ENCODE results near the gene GOLPH3. TPM values are rescaled to one million over a fixed set of nuclear protein-coding genes. Genes with fewer than 3 reads are reported as not detected.
"Not testable (repeated sequence)": the region's sequence is repeated elsewhere in the genome, so short reads cannot be mapped to it uniquely, and the experiment has no call there.

The GOLPH3 gene
- total RNA-seq, 2 experiments from 2014 or later: 68.0 to 72.6 TPM

- no peaks in the 10 kb centered on the region for H3K27me3 Mint-ChIP-seq
- H3K4me3 Mint-ChIP-seq: no peak overlapping the region
- H3K9me3 Mint-ChIP-seq: no peaks in the 10 kb centered on the region
- no peak overlapping the region for H3K27ac Mint-ChIP-seq
- peaks cover 6% of the 10 kb centered on the region for H3K4me1 Mint-ChIP-seq
- no peak for DNase-seq
- H3K36me3 Mint-ChIP-seq: no peaks in the 10 kb centered on the region
Observed at GRCh38 chr5:32088214-32088613, 85.9 kb downstream of the GOLPH3 start.

GRCh38 chr5:32087086-32088082, 86.7 kb downstream of the GOLPH3 start:
- no peak overlapping the region for H3K4me3 Mint-ChIP-seq
- no peaks in the 10 kb centered on the region for H3K27me3 Mint-ChIP-seq
- no peak overlapping the region for H3K27ac Mint-ChIP-seq
- DNase-seq: no peak
- H3K36me3 Mint-ChIP-seq: no peaks in the 10 kb centered on the region
- no peaks in the 10 kb centered on the region for H3K9me3 Mint-ChIP-seq
- H3K4me1 Mint-ChIP-seq: peaks cover 2% of the 10 kb centered on the region

GRCh38 chr5:32083981-32084430, 90.1 kb downstream of the GOLPH3 start:
- Mint-ChIP-seq H3K4me1 (peaks cover 2% of the 10 kb centered on the region), H3K36me3 (no peaks in the 10 kb centered on the region), H3K4me3 (no peak overlapping the region), H3K27ac (no peak overlapping the region), H3K27me3 (no peaks in the 10 kb centered on the region), H3K9me3 (no peaks in the 10 kb centered on the region)
- DNase-seq: no peak

GRCh38 chr5:32082701-32083100, 91.4 kb downstream of the GOLPH3 start:
- Mint-ChIP-seq H3K27ac (no peak overlapping the region), H3K27me3 (no peaks in the 10 kb centered on the region)

GRCh38 chr5:32080565-32080964, 93.6 kb downstream of the GOLPH3 start:
- H3K36me3 Mint-ChIP-seq, H3K9me3 Mint-ChIP-seq, H3K27me3 Mint-ChIP-seq, DNase-seq, H3K4me3 Mint-ChIP-seq, H3K4me1 Mint-ChIP-seq, H3K27ac Mint-ChIP-seq: not testable (repeated sequence)

More at GRCh38 chr5:32082701-32083100, 91.4 kb downstream of the GOLPH3 start:
- Mint-ChIP-seq H3K4me1 (peaks cover 4% of the 10 kb centered on the region), H3K36me3 (no peaks in the 10 kb centered on the region), H3K9me3 (no peaks in the 10 kb centered on the region), H3K4me3 (no peak overlapping the region)
- DNase-seq: no peak

- H3K27me3 Mint-ChIP-seq, H3K4me1 Mint-ChIP-seq, H3K4me3 Mint-ChIP-seq, DNase-seq, H3K27ac Mint-ChIP-seq, H3K9me3 Mint-ChIP-seq, H3K36me3 Mint-ChIP-seq: not testable (repeated sequence)
Observed at GRCh38 chr5:32078855-32079254, 95.3 kb downstream of the GOLPH3 start.

GRCh38 chr5:32076699-32077695, 97.1 kb downstream of the GOLPH3 start:
- no peak for DNase-seq
- H3K27ac Mint-ChIP-seq: no peak overlapping the region

More at GRCh38 chr5:32076699-32077695, 97.1 kb downstream of the GOLPH3 start:
- Mint-ChIP-seq H3K9me3 (no peaks in the 10 kb centered on the region), H3K4me3 (no peak overlapping the region), H3K36me3 (no peaks in the 10 kb centered on the region), H3K27me3 (no peaks in the 10 kb centered on the region), H3K4me1 (peaks cover 2% of the 10 kb centered on the region)

Other genes with a start within 250 kb of the GOLPH3 start
- 10 to 100 TPM; 24.0 to 24.9 TPM for gene MTMR12, start 138.6 kb upstream of the GOLPH3 start, total RNA-seq